H1 (cell line): Measurements from ENCODE around the gene CNOT6. TPM values are rescaled to one million over a fixed set of nuclear protein-coding genes. Genes with fewer than 3 reads are reported as not detected.

Source experiments
- ASH2L ChIP-seq: fragments of 200-600, 300-600 bp; sonication (generic); IDR thresholded peaks from one replicate; pipeline ENCODE4 v1.7.1; 2017; ENCODE audit warnings: low read length
- CREB1 ChIP-seq: IDR thresholded peaks from 2 replicates; pipeline ENCODE4 v1.6.1; 2012; ENCODE audit warnings: inconsistent platforms
- HDAC6 ChIP-seq: IDR thresholded peaks from one replicate; pipeline ENCODE4 v1.7.1; 2012; ENCODE audit warnings: low read depth, mild to moderate bottlenecking, inconsistent platforms, low read length, moderate library complexity
- SIRT6 ChIP-seq: IDR thresholded peaks from one replicate; pipeline ENCODE4 v1.7.1; 2012; ENCODE audit warnings: low read length, inconsistent platforms
- YY1 ChIP-seq: IDR thresholded peaks from 2 replicates; pipeline ENCODE4 v1.6.1; 2011; ENCODE audit warnings: low read depth, mild to moderate bottlenecking, low read length
- ZNF274 ChIP-seq: IDR thresholded peaks from 2 replicates; pipeline ENCODE4 v1.7.0; 2012; ENCODE audit warnings: low read length, borderline replicate concordance; ENCODE audit errors: extremely low read depth
- polyA plus RNA-seq, 7 experiments: library from polyadenylated mRNA; depleted of rRNA in 3 of 7; stranded (reverse) in 5 of 7; unstranded in 2 of 7; fragments of >200 nt in 5 of 7; fragments of 200-250 nt in 2 of 7; gene quantifications; 1 replicate in 5 of 7; 2 replicates in 1 of 7; 4 replicates in 1 of 7; pipeline versions ENCODE4 v1.2.1 to v1.2.3, GENCODE V29; 2011 to 2013; ENCODE audit warnings: missing spikeins in 2 of 7, mixed read lengths in 2 of 7
- total RNA-seq: library from RNA; stranded (reverse); fragmentation: NEBNext Ultra II Directional; extraction: Animal tissue kit (Norgen Biotek cat#: 25700); gene quantifications from 2 replicates; pipeline ENCODE4 v1.2.1, GENCODE V29; 2021
- TF ChIP-seq, protein P1 (sequence below): fragments of 300-600 bp; sonication (generic); IDR thresholded peaks from 2 replicates; pipeline ENCODE4 v1.7.1; 2012; ENCODE audit warnings: low read length, moderate library complexity, mild to moderate bottlenecking, inconsistent platforms; ENCODE audit not compliant: insufficient replicate concordance
- TF ChIP-seq, protein P2 (sequence below): IDR thresholded peaks from 2 replicates; pipeline ENCODE4 v1.6.1; 2012; ENCODE audit warnings: inconsistent platforms
- TF ChIP-seq, protein P3 (sequence below): IDR thresholded peaks from 2 replicates; pipeline ENCODE4 v1.6.1; 2012; ENCODE audit warnings: inconsistent platforms

The CNOT6 gene
- total and polyA plus RNA-seq, 2 of the 8 experiments (the other 6 are each of a cell fraction or from before 2014, with no cell fraction given): 10.7 to 45.4 TPM

DNA sequence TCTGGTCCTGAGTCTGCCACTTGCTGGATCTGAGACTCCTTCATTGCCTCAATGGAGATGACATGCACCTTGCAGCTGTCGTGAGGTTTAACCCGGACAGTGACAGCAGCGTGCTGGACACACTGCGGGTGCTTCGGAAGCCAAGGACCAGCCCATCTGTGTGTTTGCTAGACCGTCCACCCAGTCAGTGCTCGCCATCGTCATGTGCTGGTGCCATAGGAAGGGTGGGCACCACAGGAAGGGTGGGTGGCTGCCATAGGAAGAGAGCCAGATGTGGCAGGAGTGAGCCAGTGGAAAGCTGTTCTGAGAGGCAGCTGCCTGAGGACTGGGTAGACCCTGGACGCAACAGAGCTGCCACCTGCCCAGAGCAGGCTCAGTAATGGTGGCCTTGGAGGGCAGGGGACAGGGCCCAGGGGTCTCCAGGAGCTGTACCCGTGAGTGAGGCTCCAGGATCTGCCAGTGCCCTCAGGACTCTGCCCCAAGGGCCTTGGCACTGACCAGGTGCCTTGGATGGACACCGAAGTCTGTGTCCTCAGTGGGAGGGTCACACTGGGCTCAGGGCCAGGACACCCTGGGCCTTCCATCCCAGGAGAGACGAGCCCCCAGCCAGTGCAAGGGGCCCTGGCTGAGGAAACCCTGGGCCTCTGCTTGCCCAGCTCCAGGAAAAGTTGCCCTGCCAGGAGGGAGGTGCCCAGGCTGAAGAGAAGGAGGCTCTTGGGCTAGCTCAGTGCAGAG lies 133.4 kb downstream of the CNOT6 start (continued):
- TF ChIP-seq, protein P1, sequence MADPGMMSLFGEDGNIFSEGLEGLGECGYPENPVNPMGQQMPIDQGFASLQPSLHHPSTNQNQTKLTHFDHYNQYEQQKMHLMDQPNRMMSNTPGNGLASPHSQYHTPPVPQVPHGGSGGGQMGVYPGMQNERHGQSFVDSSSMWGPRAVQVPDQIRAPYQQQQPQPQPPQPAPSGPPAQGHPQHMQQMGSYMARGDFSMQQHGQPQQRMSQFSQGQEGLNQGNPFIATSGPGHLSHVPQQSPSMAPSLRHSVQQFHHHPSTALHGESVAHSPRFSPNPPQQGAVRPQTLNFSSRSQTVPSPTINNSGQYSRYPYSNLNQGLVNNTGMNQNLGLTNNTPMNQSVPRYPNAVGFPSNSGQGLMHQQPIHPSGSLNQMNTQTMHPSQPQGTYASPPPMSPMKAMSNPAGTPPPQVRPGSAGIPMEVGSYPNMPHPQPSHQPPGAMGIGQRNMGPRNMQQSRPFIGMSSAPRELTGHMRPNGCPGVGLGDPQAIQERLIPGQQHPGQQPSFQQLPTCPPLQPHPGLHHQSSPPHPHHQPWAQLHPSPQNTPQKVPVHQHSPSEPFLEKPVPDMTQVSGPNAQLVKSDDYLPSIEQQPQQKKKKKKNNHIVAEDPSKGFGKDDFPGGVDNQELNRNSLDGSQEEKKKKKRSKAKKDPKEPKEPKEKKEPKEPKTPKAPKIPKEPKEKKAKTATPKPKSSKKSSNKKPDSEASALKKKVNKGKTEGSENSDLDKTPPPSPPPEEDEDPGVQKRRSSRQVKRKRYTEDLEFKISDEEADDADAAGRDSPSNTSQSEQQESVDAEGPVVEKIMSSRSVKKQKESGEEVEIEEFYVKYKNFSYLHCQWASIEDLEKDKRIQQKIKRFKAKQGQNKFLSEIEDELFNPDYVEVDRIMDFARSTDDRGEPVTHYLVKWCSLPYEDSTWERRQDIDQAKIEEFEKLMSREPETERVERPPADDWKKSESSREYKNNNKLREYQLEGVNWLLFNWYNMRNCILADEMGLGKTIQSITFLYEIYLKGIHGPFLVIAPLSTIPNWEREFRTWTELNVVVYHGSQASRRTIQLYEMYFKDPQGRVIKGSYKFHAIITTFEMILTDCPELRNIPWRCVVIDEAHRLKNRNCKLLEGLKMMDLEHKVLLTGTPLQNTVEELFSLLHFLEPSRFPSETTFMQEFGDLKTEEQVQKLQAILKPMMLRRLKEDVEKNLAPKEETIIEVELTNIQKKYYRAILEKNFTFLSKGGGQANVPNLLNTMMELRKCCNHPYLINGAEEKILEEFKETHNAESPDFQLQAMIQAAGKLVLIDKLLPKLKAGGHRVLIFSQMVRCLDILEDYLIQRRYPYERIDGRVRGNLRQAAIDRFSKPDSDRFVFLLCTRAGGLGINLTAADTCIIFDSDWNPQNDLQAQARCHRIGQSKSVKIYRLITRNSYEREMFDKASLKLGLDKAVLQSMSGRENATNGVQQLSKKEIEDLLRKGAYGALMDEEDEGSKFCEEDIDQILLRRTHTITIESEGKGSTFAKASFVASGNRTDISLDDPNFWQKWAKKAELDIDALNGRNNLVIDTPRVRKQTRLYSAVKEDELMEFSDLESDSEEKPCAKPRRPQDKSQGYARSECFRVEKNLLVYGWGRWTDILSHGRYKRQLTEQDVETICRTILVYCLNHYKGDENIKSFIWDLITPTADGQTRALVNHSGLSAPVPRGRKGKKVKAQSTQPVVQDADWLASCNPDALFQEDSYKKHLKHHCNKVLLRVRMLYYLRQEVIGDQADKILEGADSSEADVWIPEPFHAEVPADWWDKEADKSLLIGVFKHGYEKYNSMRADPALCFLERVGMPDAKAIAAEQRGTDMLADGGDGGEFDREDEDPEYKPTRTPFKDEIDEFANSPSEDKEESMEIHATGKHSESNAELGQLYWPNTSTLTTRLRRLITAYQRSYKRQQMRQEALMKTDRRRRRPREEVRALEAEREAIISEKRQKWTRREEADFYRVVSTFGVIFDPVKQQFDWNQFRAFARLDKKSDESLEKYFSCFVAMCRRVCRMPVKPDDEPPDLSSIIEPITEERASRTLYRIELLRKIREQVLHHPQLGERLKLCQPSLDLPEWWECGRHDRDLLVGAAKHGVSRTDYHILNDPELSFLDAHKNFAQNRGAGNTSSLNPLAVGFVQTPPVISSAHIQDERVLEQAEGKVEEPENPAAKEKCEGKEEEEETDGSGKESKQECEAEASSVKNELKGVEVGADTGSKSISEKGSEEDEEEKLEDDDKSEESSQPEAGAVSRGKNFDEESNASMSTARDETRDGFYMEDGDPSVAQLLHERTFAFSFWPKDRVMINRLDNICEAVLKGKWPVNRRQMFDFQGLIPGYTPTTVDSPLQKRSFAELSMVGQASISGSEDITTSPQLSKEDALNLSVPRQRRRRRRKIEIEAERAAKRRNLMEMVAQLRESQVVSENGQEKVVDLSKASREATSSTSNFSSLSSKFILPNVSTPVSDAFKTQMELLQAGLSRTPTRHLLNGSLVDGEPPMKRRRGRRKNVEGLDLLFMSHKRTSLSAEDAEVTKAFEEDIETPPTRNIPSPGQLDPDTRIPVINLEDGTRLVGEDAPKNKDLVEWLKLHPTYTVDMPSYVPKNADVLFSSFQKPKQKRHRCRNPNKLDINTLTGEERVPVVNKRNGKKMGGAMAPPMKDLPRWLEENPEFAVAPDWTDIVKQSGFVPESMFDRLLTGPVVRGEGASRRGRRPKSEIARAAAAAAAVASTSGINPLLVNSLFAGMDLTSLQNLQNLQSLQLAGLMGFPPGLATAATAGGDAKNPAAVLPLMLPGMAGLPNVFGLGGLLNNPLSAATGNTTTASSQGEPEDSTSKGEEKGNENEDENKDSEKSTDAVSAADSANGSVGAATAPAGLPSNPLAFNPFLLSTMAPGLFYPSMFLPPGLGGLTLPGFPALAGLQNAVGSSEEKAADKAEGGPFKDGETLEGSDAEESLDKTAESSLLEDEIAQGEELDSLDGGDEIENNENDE: no peak
- TF ChIP-seq HDAC6 (no peak), ASH2L (no peak), CREB1 (no peak), YY1 (no peak), ZNF274 (no peak), SIRT6 (no peak)
- TF ChIP-seq, protein P2, sequence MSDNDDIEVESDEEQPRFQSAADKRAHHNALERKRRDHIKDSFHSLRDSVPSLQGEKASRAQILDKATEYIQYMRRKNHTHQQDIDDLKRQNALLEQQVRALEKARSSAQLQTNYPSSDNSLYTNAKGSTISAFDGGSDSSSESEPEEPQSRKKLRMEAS: no peak
- TF ChIP-seq, protein P3, sequence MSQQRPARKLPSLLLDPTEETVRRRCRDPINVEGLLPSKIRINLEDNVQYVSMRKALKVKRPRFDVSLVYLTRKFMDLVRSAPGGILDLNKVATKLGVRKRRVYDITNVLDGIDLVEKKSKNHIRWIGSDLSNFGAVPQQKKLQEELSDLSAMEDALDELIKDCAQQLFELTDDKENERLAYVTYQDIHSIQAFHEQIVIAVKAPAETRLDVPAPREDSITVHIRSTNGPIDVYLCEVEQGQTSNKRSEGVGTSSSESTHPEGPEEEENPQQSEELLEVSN: no peak
